Stomach (tissue), 9 donors: Measurements from ENCODE around the gene LNPK. TPM values are rescaled to one million over a fixed set of nuclear protein-coding genes. Genes with fewer than 3 reads are reported as not detected.

ENCODE experiments used
- DNase-seq, 2 donors: peaks; one replicate each; pipeline versions ENCODE4 v3.0.0 to v3.0.0-alpha.2; 2013 to 2019
- H3K27ac ChIP-seq, 5 donors: fragments of 200-600 bp in 4 of 5; sonication (generic) in 4 of 5; one replicate each; pipeline ENCODE4 v1.5.1; 2013 to 2019; ENCODE audit warnings: mild to moderate bottlenecking in 1 of 5, moderate library complexity in 1 of 5
- H3K27me3 ChIP-seq, 3 donors: fragments of 200-600 bp; sonication (generic); one replicate each; pipeline ENCODE4 v1.5.1; 2017 to 2019; ENCODE audit warnings: mixed run types in 1 of 3
- H3K36me3 ChIP-seq, 4 donors: fragments of 200-600 bp; sonication (generic); 1 replicate in 3 of 4; 2 replicates in 1 of 4; pipeline ENCODE4 v1.5.1; 2016 to 2019
- H3K4me1 ChIP-seq, 4 donors: fragments of 200-600 bp; sonication (generic); one replicate each; pipeline ENCODE4 v1.5.1; 2016 to 2019
- H3K4me3 ChIP-seq, 4 donors: fragments of 200-600 bp; sonication (generic) in 3 of 4; one replicate each; pipeline ENCODE4 v1.5.1; 2016 to 2019; ENCODE audit warnings: mild to moderate bottlenecking in 1 of 4
- H3K9me3 ChIP-seq, 4 donors: fragments of 200-600 bp; sonication (generic); one replicate each; pipeline ENCODE4 v1.5.1; 2016 to 2019
- CTCF ChIP-seq, 7 experiments: fragments of 450-650 bp in 4 of 7; fragments of 200-600 bp in 3 of 7; sonication (generic) in 3 of 7; IDR thresholded peaks; one replicate each; pipeline ENCODE4 v1.5.1; 2016 to 2019; ENCODE audit warnings: antibody characterized with exemption in 7 of 7, control low read depth in 2 of 7, mild to moderate bottlenecking in 1 of 7
- EP300 ChIP-seq: sonication (generic); formaldehyde crosslinking; IDR thresholded peaks from one replicate; pipeline ENCODE4 v1.6.1; 2017; ENCODE audit warnings: antibody characterized with exemption
- POLR2A ChIP-seq, 4 donors: fragments of 450-650 bp; IDR thresholded peaks; one replicate each; pipeline ENCODE4 v1.6.1; 2016; ENCODE audit warnings: antibody characterized with exemption in 4 of 4, control low read depth in 2 of 4, mild to moderate bottlenecking in 1 of 4, moderate library complexity in 1 of 4
- POLR2AphosphoS5 ChIP-seq, 3 donors: sonication (generic); formaldehyde crosslinking; IDR thresholded peaks; one replicate each; pipeline ENCODE4 v1.6.1; 2016; ENCODE audit warnings: antibody characterized with exemption in 3 of 3
- WGBS, 5 donors: extraction: QIAGEN DNeasy Blood & Tissue Kit in 3 of 5; methylation state at CpG; one replicate each; pipeline versions ENCODE4 v1.1.5 to v1.1.7; 2013 to 2018; 5-methylcytosine and 5-hydroxymethylcytosine counted together
- intact Hi-C: fragments of 100-400 bp; cut with DNase I; formaldehyde crosslinking; loops from one replicate; pipeline ENCODE4 v1.15.1; 2023; ENCODE audit warnings: low total_unique reads
- polyA plus RNA-seq, 3 donors: library from polyadenylated mRNA; stranded (reverse); fragments of 200-250 nt; gene quantifications; one replicate each; pipeline ENCODE4 v1.2.3, GENCODE V29; 2013
- total RNA-seq, 5 donors: library from RNA; depleted of rRNA; stranded (reverse); fragments of >200 nt; gene quantifications; one replicate each; pipeline versions ENCODE4 v1.1.0 to v1.2.3, GENCODE V29; 2014 to 2016
- donor health status: healthy with polysubstance abuse.
- donor health status: Bipolar disorder and iron deficiency.
- donor health status: healthy.

LNPK gene
- total and polyA plus RNA-seq, 8 donors, result 1.8 to 29.0 (median 8.0) TPM

DNA sequence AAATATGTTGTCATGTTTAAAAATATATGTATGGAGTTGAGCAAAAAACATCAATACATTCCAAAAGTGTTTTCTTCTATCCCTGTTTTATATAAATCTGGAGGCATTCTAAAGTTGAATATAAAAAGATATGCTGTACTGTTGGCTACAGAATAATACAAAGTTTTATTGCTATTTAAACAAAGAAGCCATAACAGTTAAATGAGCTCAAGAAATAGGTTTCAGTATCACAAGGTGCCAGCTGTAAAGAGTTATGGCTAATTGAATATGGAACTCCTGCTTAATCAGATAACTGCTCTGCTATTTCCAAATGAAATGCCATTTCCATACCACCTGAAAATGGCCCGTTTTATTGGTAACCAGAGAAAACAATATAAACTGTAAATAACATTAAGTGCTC is 55.0 kb downstream of the LNPK start:
- 77 to 89% (median 81%) methylated on average over 1 of the region's 1 CpG for WGBS, 5 donors
- Histone ChIP-seq H3K27me3 (no peaks in the 10 kb centered on the region), H3K4me1 (no peaks in the 10 kb centered on the region), H3K36me3 (peaks cover 0 to 25% (median 11%) of the 10 kb centered on the region in 4 donors), H3K4me3 (no peak overlapping the region), H3K9me3 (no peaks in the 10 kb centered on the region), H3K27ac (no peak overlapping the region)
- TF ChIP-seq POLR2AphosphoS5 (IDR thresholded peaks at IDR 0.05), result no peak
- no peak for TF ChIP-seq CTCF (IDR thresholded peaks at IDR 0.05)
- TF ChIP-seq EP300, result no peak
- TF ChIP-seq POLR2A (IDR thresholded peaks at IDR 0.05), result no peak
- intact Hi-C loops, result no loop called here
- no peak for DNase-seq

- Histone ChIP-seq H3K27ac (no peak overlapping the region), H3K4me3 (no peak overlapping the region), H3K27me3 (no peaks in the 10 kb centered on the region), H3K36me3 (peaks cover 0 to 44% (median 19%) of the 10 kb centered on the region in 4 donors), H3K9me3 (no peaks in the 10 kb centered on the region), H3K4me1 (no peaks in the 10 kb centered on the region)
- intact Hi-C loops, result no loop called here
- TF ChIP-seq CTCF (IDR thresholded peaks at IDR 0.05), result no peak
- no peak for TF ChIP-seq EP300
- TF ChIP-seq POLR2A (IDR thresholded peaks at IDR 0.05), result no peak
- TF ChIP-seq POLR2AphosphoS5 (IDR thresholded peaks at IDR 0.05), result no peak
- WGBS, 5 donors, result 87 to 100% (median 97%) methylated on average over 3 of the region's 3 CpGs
- DNase-seq, result no peak
These were observed 60.4 kb downstream of the LNPK start for GRCh38 chr2:175941699-175942098.

- Histone ChIP-seq H3K36me3 (peaks cover 7 to 53% (median 30%) of the 10 kb centered on the region in 4 donors), H3K27me3 (no peaks in the 10 kb centered on the region), H3K4me3 (no peak overlapping the region), H3K27ac (no peak overlapping the region), H3K9me3 (no peaks in the 10 kb centered on the region), H3K4me1 (no peaks in the 10 kb centered on the region)
- intact Hi-C loops, result no loop called here
- TF ChIP-seq POLR2AphosphoS5 (IDR thresholded peaks at IDR 0.05) (no peak), EP300 (no peak)
- no peak for DNase-seq
- WGBS, 5 donors, result 63 to 84% (median 74%) methylated on average over 2 of the region's 2 CpGs
These were observed 64.9 kb downstream of the LNPK start for GRCh38 chr2:175937216-175937615.

DNA sequence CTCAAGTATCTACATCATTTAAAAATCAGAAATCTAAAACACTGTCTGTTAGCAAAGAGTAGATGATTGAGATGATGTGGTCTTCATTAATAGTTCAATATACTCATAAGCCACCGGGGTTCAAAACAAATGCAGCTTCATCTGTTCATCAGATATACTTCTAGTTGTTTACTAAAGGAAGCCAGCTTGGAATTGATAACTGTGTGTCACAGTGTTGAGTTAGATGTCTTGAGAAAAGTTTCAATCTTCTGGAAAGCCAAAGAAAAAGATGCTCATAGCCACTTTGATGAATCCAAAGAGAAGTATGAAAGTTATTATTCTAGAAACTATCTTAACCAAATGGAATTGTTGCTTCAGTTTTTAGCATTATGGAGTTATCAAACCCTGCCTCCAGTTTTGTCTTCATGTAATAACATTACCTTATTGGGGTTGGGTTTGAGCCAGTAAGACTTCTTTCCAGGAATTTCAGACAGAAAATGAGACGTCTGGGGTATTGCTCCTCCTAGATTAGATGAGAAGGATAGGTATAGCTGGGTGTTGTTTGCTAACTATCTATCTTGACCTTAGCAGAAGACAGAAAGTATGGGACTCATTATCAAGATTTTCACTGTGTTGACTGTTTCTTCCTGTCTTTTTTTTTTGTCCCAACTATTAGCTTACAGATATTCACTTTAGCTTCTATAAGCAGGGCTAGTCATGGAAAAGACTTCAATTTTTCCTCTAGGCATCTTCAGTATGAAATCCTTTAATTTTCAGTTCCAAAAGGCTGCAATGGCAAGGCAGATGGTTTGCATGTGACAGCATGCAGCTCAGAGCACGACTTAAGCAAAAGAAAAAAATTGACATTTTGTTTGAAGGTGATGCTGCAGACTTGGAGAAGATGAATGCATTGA is 66.5 kb downstream of the LNPK start:
- TF ChIP-seq CTCF (IDR thresholded peaks at IDR 0.05), result no peak
- TF ChIP-seq EP300, result no peak
- no peak for TF ChIP-seq POLR2AphosphoS5 (IDR thresholded peaks at IDR 0.05)
- no peak for TF ChIP-seq POLR2A (IDR thresholded peaks at IDR 0.05)
- Histone ChIP-seq H3K36me3 (peaks cover 7 to 53% (median 27%) of the 10 kb centered on the region in 4 donors), H3K9me3 (no peaks in the 10 kb centered on the region), H3K4me3 (no peak overlapping the region), H3K27me3 (no peaks in the 10 kb centered on the region), H3K4me1 (no peaks in the 10 kb centered on the region), H3K27ac (no peak overlapping the region)
- no peak for DNase-seq
- intact Hi-C loops, result no loop called here
- 80 to 87% (median 84%) methylated on average over 3 of the region's 3 CpGs for WGBS, 5 donors

DNA sequence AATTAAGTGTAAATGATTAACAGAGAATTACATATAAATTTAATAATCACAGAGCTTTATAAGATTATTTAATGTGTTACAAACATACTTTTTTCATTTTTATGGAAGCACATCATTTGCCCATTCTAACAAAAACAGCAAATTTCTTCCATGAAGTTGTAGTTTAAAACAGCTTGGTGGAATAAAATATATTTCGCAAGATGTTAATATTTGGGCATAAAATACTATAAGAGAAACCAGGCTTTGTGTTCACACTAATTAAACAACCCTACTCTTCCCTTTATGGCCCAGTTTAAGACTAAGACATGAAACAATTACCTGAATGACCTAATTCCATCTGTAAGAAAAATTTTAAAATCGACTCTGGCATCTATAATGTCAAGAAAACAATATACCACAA is 69.4 kb downstream of the LNPK start:
- 94 to 100% (median 98%) methylated on average over 2 of the region's 2 CpGs for WGBS, 5 donors
- H3K27me3 ChIP-seq, result no peaks in the 10 kb centered on the region
- no peak for DNase-seq
- H3K4me3 ChIP-seq, result no peak overlapping the region
- H3K36me3 ChIP-seq, result peaks cover 7 to 45% (median 25%) of the 10 kb centered on the region in 4 donors
- TF ChIP-seq EP300, result no peak
- TF ChIP-seq POLR2AphosphoS5 (IDR thresholded peaks at IDR 0.05), result no peak
- TF ChIP-seq POLR2A (IDR thresholded peaks at IDR 0.05), result no peak
- no peak for TF ChIP-seq CTCF (IDR thresholded peaks at IDR 0.05)
- no peaks in the 10 kb centered on the region for H3K9me3 ChIP-seq
- no peaks in the 10 kb centered on the region for H3K4me1 ChIP-seq
- intact Hi-C loops, result no loop called here
- H3K27ac ChIP-seq, result no peak overlapping the region
